ENCODE measurements around the gene CCR5. TPM values are rescaled to one million over a fixed set of nuclear protein-coding genes. Genes with fewer than 3 reads are reported as not detected.

The CCR5 gene
- total RNA-seq, 1 experiment from 2014 or later = not detected

GRCh38 chr3:46393554-46394434 is 23.0 kb downstream of the CCR5 start:
- Histone ChIP-seq H3K36me3 (ENCODE audit: control insufficient read depth, insufficient read depth, low read length) (no peaks in the 10 kb centered on the region), H3K4me3 (ENCODE audit: low read depth in 2 of 2, low read length in 2 of 2) (no peak overlapping the region), H3K27ac (ENCODE audit: low read length) (no peak overlapping the region), H3K4me1 (ENCODE audit: control insufficient read depth, insufficient read depth, low read length) (no peaks in the 10 kb centered on the region), H3K27me3 (ENCODE audit: control insufficient read depth, insufficient read depth, low read length) (no peaks in the 10 kb centered on the region), H3K9me3 (ENCODE audit: control insufficient read depth, insufficient read depth, low read depth, low read length) (no peaks in the 10 kb centered on the region)
- DNase-seq (ENCODE audit: low read depth, low spot score) (no peak), ATAC-seq (no peak)
- BruUV-seq (replicated peaks) = no TSS peak
- intact Hi-C loops (cut with micrococcal nuclease; ENCODE audit: unreplicated experiment) = no loop called here
- no peak for TF ChIP-seq TCF7L2 (IDR thresholded peaks at IDR 0.05; ENCODE audit: low read depth, low read length)
- TF ChIP-seq POLR2AphosphoS5 (IDR thresholded peaks at IDR 0.05; ENCODE audit: low read depth, low read length) = no peak
- TF ChIP-seq CTCF (IDR thresholded peaks at IDR 0.05) = no peak
- no peak for TF ChIP-seq SIN3A (IDR thresholded peaks at IDR 0.05; ENCODE audit: borderline replicate concordance, insufficient read depth, low read depth, low read length)
- TF ChIP-seq REST (IDR thresholded peaks at IDR 0.05; ENCODE audit: insufficient read depth in 1 of 2, low read depth in 2 of 2, low read length in 1 of 2) = no peak
- in situ Hi-C loops (cut with HindIII; ENCODE audit: low pct_unique_long_range_greater_than_20kb, low sequenced_read_pairs) = no loop called here
- ChIA-PET CTCF (no interaction called here), POLR2A (no interaction called here)

GRCh38 chr3:46395210-46395661 is 24.5 kb downstream of the CCR5 start:
- H3K4me3 ChIP-seq (ENCODE audit: low read depth in 2 of 2, low read length in 2 of 2) = no peak overlapping the region
- POLR2A ChIA-PET = no interaction called here
- no peaks in the 10 kb centered on the region for H3K36me3 ChIP-seq (ENCODE audit: control insufficient read depth, insufficient read depth, low read length)
- H3K27ac ChIP-seq (ENCODE audit: low read length) = no peak overlapping the region
- no TSS peak for BruUV-seq (replicated peaks)
- no peaks in the 10 kb centered on the region for H3K27me3 ChIP-seq (ENCODE audit: control insufficient read depth, insufficient read depth, low read length)
- intact Hi-C loops (cut with micrococcal nuclease; ENCODE audit: unreplicated experiment) = no loop called here
- H3K9me3 ChIP-seq (ENCODE audit: control insufficient read depth, insufficient read depth, low read depth, low read length) = no peaks in the 10 kb centered on the region
- in situ Hi-C loops (cut with HindIII; ENCODE audit: low pct_unique_long_range_greater_than_20kb, low sequenced_read_pairs) = no loop called here
- CTCF ChIA-PET = no interaction called here
- ATAC-seq (no peak), DNase-seq (ENCODE audit: low read depth, low spot score) (no peak)
- H3K4me1 ChIP-seq (ENCODE audit: control insufficient read depth, insufficient read depth, low read length) = no peaks in the 10 kb centered on the region
- TF ChIP-seq POLR2AphosphoS5 (IDR thresholded peaks at IDR 0.05; ENCODE audit: low read depth, low read length) = no peak
- no peak for TF ChIP-seq REST (IDR thresholded peaks at IDR 0.05; ENCODE audit: insufficient read depth in 1 of 2, low read depth in 2 of 2, low read length in 1 of 2)
- TF ChIP-seq TCF7L2 (IDR thresholded peaks at IDR 0.05; ENCODE audit: low read depth, low read length) = no peak

Measured in Panc1 (cell line).